ENCODE data around the gene MUC21.

- no peak for TF ChIP-seq CTCF (IDR thresholded peaks at IDR 0.05)
- no peak for TF ChIP-seq POLR2A (IDR thresholded peaks at IDR 0.05)
These were observed 19.0 kb downstream of the MUC21 start for GRCh38 chr6:31002471-31002870.

Data from testis (tissue), 2 donors.